Nephron progenitor cell (in vitro differentiated cells): Measurements from ENCODE around the gene ENOX2.
"Not testable (repeated sequence)": the region's sequence is repeated elsewhere in the genome, so short reads cannot be mapped to it uniquely, and the experiment has no call there.

ENCODE experiments used
- DNase-seq: peaks from one replicate; pipeline ENCODE4 v3.0.0; 2021
- H3K27ac Mint-ChIP-seq: 2 replicates; pipeline ENCODE4 v1.8.0; 2021; ENCODE audit warnings: mild to moderate bottlenecking, moderate library complexity, mixed read lengths
- H3K27me3 Mint-ChIP-seq: 2 replicates; pipeline ENCODE4 v1.8.0; 2021; ENCODE audit warnings: mild to moderate bottlenecking, low read depth, mixed read lengths; ENCODE audit not compliant: poor library complexity
- H3K36me3 Mint-ChIP-seq: 2 replicates; pipeline ENCODE4 v1.8.0; 2021; ENCODE audit warnings: low read depth, mixed read lengths
- H3K4me1 Mint-ChIP-seq: 2 replicates; pipeline ENCODE4 v1.8.0; 2021; ENCODE audit warnings: mixed read lengths
- H3K4me3 Mint-ChIP-seq: 2 replicates; pipeline ENCODE4 v1.8.0; 2021; ENCODE audit warnings: mild to moderate bottlenecking, moderate library complexity, mixed read lengths
- H3K9me3 Mint-ChIP-seq: 2 replicates; pipeline ENCODE4 v1.8.0; 2021; ENCODE audit warnings: mild to moderate bottlenecking, moderate library complexity, mixed read lengths
- CTCF ChIP-seq: fragments of 200-600 bp; sonication (generic); IDR thresholded peaks from 2 replicates; pipeline ENCODE4 v1.5.0; 2021; ENCODE audit warnings: antibody characterized with exemption

ENOX2 gene

GRCh38 chrX:130803537-130803936 lies 99.5 kb downstream of the ENOX2 start:
- H3K27ac Mint-ChIP-seq, result no peak overlapping the region
- DNase-seq, result no peak
- no peak overlapping the region for H3K4me3 Mint-ChIP-seq
- H3K9me3 Mint-ChIP-seq, result no peaks in the 10 kb centered on the region
- H3K27me3 Mint-ChIP-seq, result no peaks in the 10 kb centered on the region
- H3K36me3 Mint-ChIP-seq, result no peaks in the 10 kb centered on the region
- H3K4me1 Mint-ChIP-seq, result peaks cover 4% of the 10 kb centered on the region
- TF ChIP-seq CTCF, result no peak

- Mint-ChIP-seq H3K27me3 (no peaks in the 10 kb centered on the region), H3K4me3 (no peak overlapping the region), H3K27ac (no peak overlapping the region), H3K9me3 (no peaks in the 10 kb centered on the region), H3K4me1 (peaks cover 4% of the 10 kb centered on the region), H3K36me3 (peaks cover 6% of the 10 kb centered on the region)
- TF ChIP-seq CTCF, result no peak
- no peak for DNase-seq
These were observed 101.1 kb downstream of the ENOX2 start for GRCh38 chrX:130801901-130802300.

GRCh38 chrX:130799393-130799792 lies 103.6 kb downstream of the ENOX2 start:
- H3K4me3 Mint-ChIP-seq, result no peak overlapping the region
- no peaks in the 10 kb centered on the region for H3K27me3 Mint-ChIP-seq
- TF ChIP-seq CTCF, result no peak
- H3K9me3 Mint-ChIP-seq, result no peaks in the 10 kb centered on the region
- H3K4me1 Mint-ChIP-seq, result peaks cover 4% of the 10 kb centered on the region
- H3K27ac Mint-ChIP-seq, result no peak overlapping the region
- H3K36me3 Mint-ChIP-seq, result peaks cover 8% of the 10 kb centered on the region
- no peak for DNase-seq

- H3K9me3 Mint-ChIP-seq, result no peaks in the 10 kb centered on the region
- TF ChIP-seq CTCF, result no peak
- H3K36me3 Mint-ChIP-seq, result peaks cover 15% of the 10 kb centered on the region
- no peak for DNase-seq
- no peak overlapping the region for H3K4me3 Mint-ChIP-seq
- peaks cover 14% of the 10 kb centered on the region for H3K4me1 Mint-ChIP-seq
- peak overlapping the region; percentile 66 for H3K27ac Mint-ChIP-seq
- H3K27me3 Mint-ChIP-seq, result no peaks in the 10 kb centered on the region
These were observed 109.0 kb downstream of the ENOX2 start for GRCh38 chrX:130793975-130794374.

GRCh38 chrX:130791870-130792269 lies 111.1 kb downstream of the ENOX2 start:
- H3K4me3 Mint-ChIP-seq, DNase-seq, H3K9me3 Mint-ChIP-seq, H3K27me3 Mint-ChIP-seq, H3K27ac Mint-ChIP-seq: not testable (repeated sequence)
- H3K36me3 Mint-ChIP-seq, result peaks cover 16% of the 10 kb centered on the region
- H3K4me1 Mint-ChIP-seq, result peaks cover 21% of the 10 kb centered on the region

GRCh38 chrX:130789793-130790192 lies 113.2 kb downstream of the ENOX2 start:
- H3K9me3 Mint-ChIP-seq, result no peaks in the 10 kb centered on the region
- no peaks in the 10 kb centered on the region for H3K27me3 Mint-ChIP-seq
- no peak overlapping the region for H3K4me3 Mint-ChIP-seq
- DNase-seq, result no peak
- H3K27ac Mint-ChIP-seq, result no peak overlapping the region
- no peak for TF ChIP-seq CTCF
- peaks cover 21% of the 10 kb centered on the region for H3K4me1 Mint-ChIP-seq
- peaks cover 13% of the 10 kb centered on the region for H3K36me3 Mint-ChIP-seq
